HG03060 (cell line): ENCODE measurements around the gene TRAF4.
"Not testable (repeated sequence)": the region's sequence is repeated elsewhere in the genome, so short reads cannot be mapped to it uniquely, and the experiment has no call there.

Experiments
- ATAC-seq: cut with Tn5 transposase; IDR thresholded peaks from one replicate; pipeline ENCODE4 v1.9.1; 2021; ENCODE audit warnings: low read depth, moderate number of reproducible peaks; ENCODE audit not compliant: unreplicated experiment

TRAF4 gene

DNA sequence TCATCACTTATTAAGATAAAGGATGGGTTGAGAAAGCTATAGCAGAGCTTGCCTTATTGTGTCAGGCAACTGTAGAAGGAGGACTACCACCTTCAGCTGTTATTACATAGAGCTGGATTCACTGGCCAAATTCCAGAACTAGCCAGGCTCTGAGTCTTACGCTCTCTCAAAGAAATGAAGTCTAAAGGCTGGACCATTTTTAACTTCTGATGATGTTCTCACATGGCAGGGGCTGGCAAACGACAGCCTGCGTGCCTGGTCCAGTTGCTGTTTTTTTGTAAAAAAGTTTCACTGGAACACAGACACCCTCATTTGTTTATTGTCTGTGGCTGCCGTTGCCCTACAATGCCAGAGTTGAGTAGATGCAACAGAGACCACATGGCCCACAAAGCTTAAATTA, 21.2 kb downstream of the TRAF4 start:
- no peak for ATAC-seq

GRCh38 chr17:28773736-28774135, 29.9 kb downstream of the TRAF4 start:
- no peak for ATAC-seq

GRCh38 chr17:28774206-28774605, 30.4 kb downstream of the TRAF4 start:
- ATAC-seq, result no peak

DNA sequence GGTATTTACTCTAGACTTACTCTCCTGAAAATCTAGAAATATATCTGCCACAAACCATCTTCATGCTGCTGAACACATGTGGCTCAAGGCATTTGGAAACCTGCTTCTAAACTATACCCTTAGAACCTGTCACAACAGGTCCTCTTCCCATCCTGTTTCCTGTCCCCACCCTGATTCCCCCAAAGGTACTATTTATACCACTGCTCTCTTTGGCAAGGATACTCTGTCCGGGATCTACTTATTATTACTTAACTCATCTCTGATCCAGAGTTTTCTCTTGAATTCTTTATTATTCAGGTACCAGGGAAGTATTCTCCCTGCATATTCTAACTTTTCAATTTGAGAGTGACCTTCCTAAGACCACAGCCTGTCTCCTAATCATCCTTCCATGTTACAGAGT, 33.4 kb downstream of the TRAF4 start:
- ATAC-seq, result no peak

DNA sequence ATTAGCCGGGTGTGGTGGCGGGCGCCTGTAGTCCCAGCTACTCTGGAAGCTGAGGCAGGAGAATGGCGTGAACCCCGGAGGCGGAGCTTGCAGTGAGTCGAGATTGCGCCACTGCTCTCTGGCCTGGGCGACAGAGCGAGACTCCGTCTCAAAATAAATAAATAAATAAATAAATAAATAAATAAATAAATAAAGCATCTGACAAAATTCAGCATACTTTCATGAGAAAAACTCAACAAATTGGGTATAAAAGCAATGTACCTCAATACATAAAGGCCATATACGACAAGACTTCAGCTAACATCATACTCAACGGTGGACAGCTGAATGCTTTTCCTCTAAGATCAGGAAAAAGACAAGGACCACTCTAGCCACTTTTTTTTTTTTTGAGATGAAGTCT, 35.8 kb downstream of the TRAF4 start:
- ATAC-seq, result not testable (repeated sequence)

GRCh38 chr17:28783161-28783560, 39.4 kb downstream of the TRAF4 start:
- no peak for ATAC-seq

DNA sequence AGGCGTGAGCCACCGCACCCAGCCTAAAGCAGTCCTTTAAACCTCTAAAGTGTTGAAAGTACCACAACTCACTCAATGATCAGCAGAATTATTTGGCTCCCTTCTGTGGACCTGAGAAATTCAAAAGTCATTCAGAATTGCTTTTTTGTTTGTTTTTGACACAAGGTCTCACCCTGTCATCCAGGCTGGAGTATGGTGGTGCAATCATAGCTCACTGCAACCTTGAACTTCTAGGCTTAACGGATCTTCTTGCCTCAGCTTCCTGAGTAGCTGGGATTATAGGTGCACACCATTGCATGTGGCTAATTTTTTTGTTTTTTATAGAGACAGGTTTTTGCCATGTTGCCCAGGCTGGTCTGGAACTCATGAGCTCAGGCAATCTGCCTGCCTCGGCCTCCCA, 44.3 kb downstream of the TRAF4 start:
- ATAC-seq, result no peak

GRCh38 chr17:28792877-28793661, 49.3 kb downstream of the TRAF4 start:
- ATAC-seq, result no peak

DNA sequence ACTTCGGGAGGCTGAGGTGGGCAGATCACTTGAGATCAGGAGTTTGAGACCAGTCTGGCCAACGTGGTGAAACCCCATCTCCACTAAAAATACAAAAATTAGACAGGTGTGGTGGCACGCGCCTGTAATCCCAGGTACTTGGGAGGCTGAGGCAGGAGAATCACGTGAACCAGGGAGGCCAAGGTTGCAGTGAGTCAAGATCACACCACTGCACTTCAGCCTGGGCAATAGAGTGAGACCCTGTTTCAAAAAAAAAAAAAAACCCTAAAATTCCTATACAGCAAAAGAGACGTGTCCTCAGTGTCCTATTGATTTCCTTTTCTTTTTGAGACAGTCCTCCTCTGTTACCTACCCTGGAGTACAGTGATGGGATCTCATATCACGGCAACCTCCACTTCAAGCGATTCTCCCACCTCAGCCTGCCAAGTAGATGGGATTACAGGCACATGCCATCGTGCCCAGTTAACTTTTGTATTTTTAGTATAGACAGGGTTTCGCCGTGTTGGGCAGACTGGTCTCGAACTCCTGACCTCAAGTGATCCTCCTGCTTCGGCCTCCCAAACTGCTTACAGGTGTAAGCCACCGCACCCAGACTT, 51.1 kb downstream of the TRAF4 start:
- not testable (repeated sequence) for ATAC-seq

DNA sequence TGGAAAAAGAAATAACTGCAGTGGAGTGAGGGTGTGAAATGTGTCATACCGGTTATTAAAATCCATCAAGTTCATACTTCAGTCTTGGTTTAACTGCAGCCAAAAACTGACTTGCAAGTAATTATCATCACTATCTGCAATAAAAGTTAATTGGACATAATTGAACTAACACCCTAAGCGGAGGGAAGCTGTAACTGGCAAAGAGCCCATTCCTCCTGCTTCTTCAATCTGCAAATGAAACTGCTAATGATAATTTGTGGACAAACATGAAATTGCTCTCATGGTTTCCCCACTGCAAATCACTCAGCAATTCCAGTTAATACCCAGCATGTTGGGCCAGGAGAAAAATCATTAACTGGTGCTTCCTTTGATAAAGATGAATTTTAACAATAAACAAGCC, 52.3 kb downstream of the TRAF4 start:
- no peak for ATAC-seq
